K562 (cell line): ENCODE results near the gene DRAXIN. TPM values are rescaled to one million over a fixed set of nuclear protein-coding genes. Genes with fewer than 3 reads are reported as not detected.

Source experiments
- ELK3 ChIP-seq: fragments of 450-650 bp; formaldehyde crosslinking; IDR thresholded peaks from 2 replicates; pipeline ENCODE4 v1.4.0; 2020; ENCODE audit warnings: mild to moderate bottlenecking
- GABPB2 ChIP-seq: fragments of 250-450 bp; sonication (Bioruptor Pico); conservative IDR thresholded peaks from 2 replicates; pipeline ENCODE4 v1.5.1; 2021; ENCODE audit warnings: mild to moderate bottlenecking
- HEY1 ChIP-seq: fragments of 250-450 bp; sonication (Bioruptor Pico); IDR thresholded peaks from 2 replicates; pipeline ENCODE4 v1.5.0; 2020; ENCODE audit warnings: mild to moderate bottlenecking, moderate library complexity, borderline replicate concordance
- HLTF ChIP-seq: fragments of 450-650 bp; IDR thresholded peaks from 2 replicates; pipeline ENCODE4 v1.6.1; 2016
- ILF3 ChIP-seq: fragments of 450-650 bp; IDR thresholded peaks from 2 replicates; pipeline ENCODE4 v1.6.1; 2018; ENCODE audit warnings: antibody characterized with exemption, mild to moderate bottlenecking, moderate library complexity, borderline replicate concordance
- MTA2 ChIP-seq: fragments of 450-650 bp; IDR thresholded peaks from 2 replicates; pipeline ENCODE4 v1.6.1; 2016; ENCODE audit warnings: low read depth
- PBX2 ChIP-seq, 2 experiments: IDR thresholded peaks in 1 of 2; conservative IDR thresholded peaks in 1 of 2; 2 replicates each; pipeline ENCODE4 v1.6.1; 2016; ENCODE audit warnings: low read depth in 2 of 2, mild to moderate bottlenecking in 1 of 2, missing compliant biosample characterization in 1 of 2, missing genetic modification characterization in 1 of 2, moderate library complexity in 1 of 2
- PTBP1 ChIP-seq: fragments of 200-400 bp; formaldehyde crosslinking; IDR thresholded peaks from 2 replicates; pipeline ENCODE4 v1.6.1; 2017; ENCODE audit warnings: low read depth, low read length
- RREB1 ChIP-seq: fragments of 250-450 bp; sonication (Bioruptor Pico); IDR thresholded peaks from 2 replicates; pipeline ENCODE4 v1.4.0; 2020
- SMAD4 ChIP-seq: fragments of 250-450 bp; sonication (Bioruptor Pico); conservative IDR thresholded peaks from 2 replicates; pipeline ENCODE4 v1.8.0; 2021; ENCODE audit warnings: inconsistent platforms, mild to moderate bottlenecking, moderate library complexity
- STAT5A ChIP-seq: IDR thresholded peaks from 2 replicates; pipeline ENCODE4 v1.6.1; 2012; ENCODE audit warnings: low read length, inconsistent platforms, borderline replicate concordance
- ZNF280B ChIP-seq: fragments of 250-450 bp; sonication (Bioruptor Pico); IDR thresholded peaks from 2 replicates; pipeline ENCODE4 v1.5.1; 2021; ENCODE audit warnings: mild to moderate bottlenecking
- ZNF311 ChIP-seq: fragments of 250-450 bp; sonication (Bioruptor Pico); IDR thresholded peaks from 2 replicates; pipeline ENCODE4 v1.4.0; 2020; ENCODE audit warnings: mild to moderate bottlenecking, moderate library complexity
- ZNF431 ChIP-seq: sonication (generic); formaldehyde crosslinking; IDR thresholded peaks from 2 replicates; pipeline ENCODE4 v1.8.0; 2022; ENCODE audit warnings: mild to moderate bottlenecking, missing genetic modification reagents
- ZNF830 ChIP-seq: fragments of 250-450 bp; sonication (Bioruptor Pico); IDR thresholded peaks from 2 replicates; pipeline ENCODE4 v1.5.0; 2021; ENCODE audit warnings: mild to moderate bottlenecking
- polyA plus RNA-seq, 8 experiments: library from polyadenylated mRNA; depleted of rRNA in 4 of 8; stranded (reverse) in 5 of 8; unstranded in 3 of 8; fragments of >200 nt; fragmentation: Nextera tagmentation in 2 of 8; fragmentation: Illumina TruSeq in 1 of 8; extraction: Ambion mirVana in 2 of 8; extraction: Trizol in 1 of 8; gene quantifications; 2 replicates each; pipeline versions ENCODE4 v1.2.1 to v1.2.3, GENCODE V29; 2011 to 2014; ENCODE audit warnings: inconsistent platforms in 1 of 8, missing spikeins in 1 of 8
- total RNA-seq, 7 experiments: library from RNA; depleted of rRNA in 6 of 7; stranded (reverse); fragments of >200 nt in 6 of 7; fragmentation: Illumina TruSeq in 2 of 7; extraction: Trizol in 2 of 7; gene quantifications; 2 replicates each; pipeline versions ENCODE4 v1.2.1 to v1.2.3, GENCODE V29; 2011 to 2021; ENCODE audit warnings: low replicate concordance in 1 of 7

DRAXIN gene
- total and polyA plus RNA-seq, 9 of the 15 experiments (the other 6 are each of a cell fraction or from before 2014, with no cell fraction given) = 0.01 to 0.04 (median 0.01) TPM; not detected in 6

GRCh38 chr1:11671544-11672286 lies 19.8 kb upstream of the DRAXIN start (continued):
- no peak for TF ChIP-seq GABPB2 (CRISPR knock-in tag)
- TF ChIP-seq SMAD4 (CRISPR knock-in tag) = peak; percentile 67
- no peak for TF ChIP-seq ZNF830
- no peak for TF ChIP-seq ZNF311 (CRISPR knock-in tag)
- TF ChIP-seq PBX2 (CRISPR knock-in tag; IDR thresholded peaks at IDR 0.05; ENCODE audit: low read depth) = no peak
- TF ChIP-seq PBX2 (tag; conservative IDR thresholded peaks at IDR 0.05; ENCODE audit: low read depth) = peak; percentile 66
- no peak for TF ChIP-seq HEY1 (CRISPR knock-in tag)
- TF ChIP-seq HLTF = no peak
- TF ChIP-seq PTBP1 = no peak
- no peak for TF ChIP-seq ILF3
- no peak for TF ChIP-seq ELK3 (CRISPR knock-in tag)
- TF ChIP-seq MTA2 = peak; percentile 87
- TF ChIP-seq ZNF280B (CRISPR knock-in tag) = no peak
- 0 out of 2 replicates have a peak, but pooled peaks have one; percentile 42 for TF ChIP-seq RREB1 (CRISPR knock-in tag)
- no peak for TF ChIP-seq ZNF431 (CRISPR knock-in tag)
- TF ChIP-seq STAT5A = peak; percentile 79
